IPS-18c (cell line): ENCODE data around the gene HBB.
"Not testable (repeated sequence)": the region's sequence is repeated elsewhere in the genome, so short reads cannot be mapped to it uniquely, and the experiment has no call there.

Experiments
- H3K4me3 ChIP-seq: 2 replicates; pipeline ENCODE4 v1.7.0; 2013; ENCODE audit warnings: low read depth, mild to moderate bottlenecking, low read length, moderate library complexity; ENCODE audit not compliant: insufficient read depth
- H3K9me3 ChIP-seq: one replicate; pipeline ENCODE4 v1.6.1; 2013; ENCODE audit warnings: mild to moderate bottlenecking, low read length, moderate library complexity; ENCODE audit not compliant: control insufficient read depth, insufficient read depth

Gene HBB

GRCh38 chr11:5226732-5227310 is at the start of gene HBB:
HBB (minus strand) TSS chr11:5227071; CDS start chr11:5227021, 50 bp downstream.
- H3K4me3 ChIP-seq, result no peak within 1 kb of the TSS
- peaks cover 2% of the 10 kb centered on the region for H3K9me3 ChIP-seq

GRCh38 chr11:5275369-5276110 is 48.7 kb upstream of the HBB start:
- Histone ChIP-seq H3K9me3 (no peaks in the 10 kb centered on the region), H3K4me3 (no peak overlapping the region)

DNA sequence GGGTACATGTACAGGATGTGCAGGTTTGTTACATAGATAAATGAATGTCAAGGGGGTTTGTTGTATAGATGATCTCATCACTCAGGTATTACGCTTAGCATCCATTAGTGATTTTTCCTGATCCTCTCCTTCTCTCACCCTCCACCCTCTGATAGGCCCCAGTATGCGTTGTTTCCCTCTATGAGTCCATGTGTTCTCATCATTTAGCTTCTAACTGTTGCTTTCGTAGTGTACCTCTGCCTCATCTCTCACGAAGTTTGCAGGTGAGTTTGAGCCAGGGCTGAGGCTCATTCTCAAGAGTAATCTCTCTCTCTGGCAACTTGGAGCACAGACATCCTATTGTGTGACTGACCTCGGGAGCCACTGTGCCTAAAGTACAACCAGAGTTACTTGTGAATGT is 47.5 kb upstream of the HBB start:
- no peaks in the 10 kb centered on the region for H3K9me3 ChIP-seq
- H3K4me3 ChIP-seq, result no peak overlapping the region

DNA sequence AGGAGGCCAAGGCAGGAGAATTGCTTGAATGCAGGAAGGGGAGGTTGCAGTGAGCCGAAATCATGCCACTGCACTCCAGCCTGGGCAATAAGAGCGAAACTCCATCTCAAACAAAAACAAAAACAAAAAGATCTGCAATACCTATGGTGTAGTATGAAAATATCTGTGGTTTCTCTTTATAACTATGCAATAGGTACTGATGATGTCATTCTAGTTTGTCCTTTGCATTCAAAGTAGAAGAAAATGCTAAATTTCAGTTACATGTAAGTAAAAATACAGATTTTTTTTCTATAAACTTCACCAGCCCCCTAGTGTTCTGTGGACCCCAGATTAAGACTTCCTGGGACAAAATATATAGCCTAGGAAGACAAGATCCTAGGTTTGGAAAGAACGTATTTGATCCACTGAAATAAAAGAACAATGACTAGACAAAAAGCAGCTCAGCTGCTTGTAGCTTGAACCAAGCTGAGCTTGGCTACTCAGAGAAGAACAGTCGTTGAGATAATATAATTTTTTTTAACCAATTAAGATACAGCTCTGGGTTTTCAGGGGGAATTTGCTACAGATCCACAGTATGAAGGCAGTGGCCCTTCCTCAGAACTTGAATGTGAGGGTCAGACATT is 45.6 kb upstream of the HBB start:
- Histone ChIP-seq H3K4me3 (no peak overlapping the region), H3K9me3 (no peaks in the 10 kb centered on the region)

GRCh38 chr11:5269715-5270147 is 42.9 kb upstream of the HBB start, which contains the start of gene HBE1:
HBE1 (minus strand) TSS chr11:5269945; CDS start chr11:5269890, 55 bp downstream.
- no peaks in the 10 kb centered on the region for H3K9me3 ChIP-seq
- no peak within 1 kb of the TSS for H3K4me3 ChIP-seq

DNA sequence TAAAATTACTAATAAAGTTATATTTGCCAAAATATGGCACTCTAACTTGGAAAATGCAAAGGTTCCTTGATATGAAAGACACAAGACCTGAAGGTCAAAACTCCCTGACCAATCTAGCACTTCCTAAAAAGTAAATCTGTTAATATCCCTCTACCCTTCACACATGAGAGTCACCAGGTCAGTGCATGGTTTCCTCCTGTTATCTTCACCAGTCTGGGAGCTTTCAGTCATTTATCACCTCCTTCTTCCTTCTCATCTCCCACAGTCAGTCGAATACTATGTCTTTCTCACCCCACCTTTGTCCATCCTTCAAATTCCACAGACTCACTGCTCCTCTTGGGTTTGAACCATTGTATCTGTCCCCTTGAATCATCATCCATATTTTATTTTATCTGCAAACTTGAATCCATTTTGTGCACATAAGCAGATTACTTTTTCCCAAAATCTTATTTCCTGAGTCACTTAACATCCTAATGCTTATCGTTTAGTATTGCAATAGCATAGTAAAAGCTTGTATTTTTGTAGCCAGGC is 40.2 kb upstream of the HBB start:
- Histone ChIP-seq H3K9me3 (no peaks in the 10 kb centered on the region), H3K4me3 (no peak overlapping the region)

GRCh38 chr11:5266609-5267008 is 39.7 kb upstream of the HBB start:
- H3K9me3 ChIP-seq, result no peaks in the 10 kb centered on the region
- no peak overlapping the region for H3K4me3 ChIP-seq

DNA sequence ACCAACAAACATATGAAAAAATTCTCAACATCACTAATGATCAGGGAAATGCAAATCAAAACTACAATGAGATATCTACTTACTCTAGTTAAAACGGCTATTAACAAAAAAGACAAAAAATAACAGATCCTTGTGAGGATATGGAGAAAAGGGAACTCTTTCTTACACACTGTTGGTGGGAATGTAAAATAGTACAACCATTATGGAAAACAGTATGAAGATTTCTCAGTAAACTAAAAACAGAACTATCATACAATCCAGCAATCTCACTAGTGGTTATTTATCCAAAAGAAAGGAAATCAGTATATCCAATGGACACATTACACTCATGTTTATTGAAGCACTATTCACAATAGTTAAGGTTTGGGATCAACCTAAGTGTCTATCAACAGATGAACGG is 39.0 kb upstream of the HBB start:
- H3K4me3 ChIP-seq, result no peak overlapping the region
- H3K9me3 ChIP-seq, result no peaks in the 10 kb centered on the region

DNA sequence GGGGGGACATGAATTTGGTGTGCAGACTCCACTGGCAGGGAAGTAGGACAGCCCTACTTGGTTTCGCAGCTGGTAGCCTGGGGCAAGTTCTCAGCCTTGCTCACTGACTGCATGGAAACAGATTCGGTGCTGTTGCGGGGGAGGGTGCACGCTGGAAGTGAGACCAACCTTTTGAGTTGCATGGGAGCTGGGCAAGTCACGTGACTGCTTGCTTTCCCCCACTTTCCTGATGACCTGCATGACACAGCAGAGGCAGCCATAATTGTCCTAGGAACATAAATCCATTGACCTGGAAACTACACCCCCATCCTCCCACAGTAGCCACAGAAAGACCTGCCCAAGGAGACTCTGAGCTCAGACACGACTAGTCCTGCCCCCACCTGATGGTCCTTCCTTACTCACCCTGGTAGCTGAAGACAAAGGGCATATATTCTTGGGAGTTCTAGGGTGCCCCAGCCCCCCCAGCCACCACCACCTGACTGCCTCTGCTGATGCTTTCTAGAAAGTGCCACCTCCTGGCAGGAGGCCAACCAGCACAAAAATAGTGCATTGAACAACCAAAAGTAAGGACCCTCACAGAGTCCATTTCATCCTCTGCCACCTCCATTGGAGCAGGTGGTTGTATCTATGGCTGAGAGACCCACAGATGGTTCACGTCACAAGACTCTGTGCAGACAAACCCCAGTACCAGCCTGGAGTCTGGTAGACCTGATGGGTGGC is 31.8 kb upstream of the HBB start:
- H3K9me3 ChIP-seq, result no peaks in the 10 kb centered on the region

GRCh38 chr11:5257296-5257695 is 30.4 kb upstream of the HBB start:
- Histone ChIP-seq H3K9me3 (no peaks in the 10 kb centered on the region), H3K4me3 (no peak overlapping the region)

More for the DNA sequence above, 31.8 kb upstream of the HBB start:
- H3K4me3 ChIP-seq, result no peak overlapping the region

DNA sequence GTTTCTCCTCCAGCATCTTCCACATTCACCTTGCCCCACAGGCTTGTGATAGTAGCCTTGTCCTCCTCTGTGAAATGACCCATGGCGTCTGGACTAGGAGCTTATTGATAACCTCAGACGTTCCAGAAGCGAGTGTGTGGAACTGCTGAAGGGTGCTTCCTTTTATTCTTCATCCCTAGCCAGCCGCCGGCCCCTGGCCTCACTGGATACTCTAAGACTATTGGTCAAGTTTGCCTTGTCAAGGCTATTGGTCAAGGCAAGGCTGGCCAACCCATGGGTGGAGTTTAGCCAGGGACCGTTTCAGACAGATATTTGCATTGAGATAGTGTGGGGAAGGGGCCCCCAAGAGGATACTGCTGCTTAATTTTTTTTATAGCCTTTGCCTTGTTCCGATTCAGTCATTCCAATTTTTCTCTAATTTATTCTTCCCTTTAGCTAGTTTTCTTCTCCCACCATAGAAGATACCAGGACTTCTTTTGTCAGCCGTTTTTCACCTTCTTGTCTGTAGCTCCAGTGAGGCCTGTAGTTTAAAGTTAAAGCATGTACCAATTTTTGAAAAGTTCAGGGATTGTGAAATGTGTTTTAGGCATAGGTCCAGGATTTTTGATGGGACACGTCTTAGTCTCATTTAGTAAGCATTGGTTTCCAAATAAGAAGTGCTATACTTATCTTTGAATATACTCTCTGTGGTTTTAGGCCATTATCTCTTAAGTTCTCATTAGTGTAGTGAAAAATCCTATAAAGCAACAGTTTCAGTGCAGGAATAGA is 28.0 kb upstream of the HBB start, which contains the start of gene HBG2:
Gene HBG2 (minus strand): TSS at position 136 of the 768 bp plus-strand sequence. CDS start 53 bp downstream, at position 83.
- H3K9me3 ChIP-seq, H3K4me3 ChIP-seq: not testable (repeated sequence)

DNA sequence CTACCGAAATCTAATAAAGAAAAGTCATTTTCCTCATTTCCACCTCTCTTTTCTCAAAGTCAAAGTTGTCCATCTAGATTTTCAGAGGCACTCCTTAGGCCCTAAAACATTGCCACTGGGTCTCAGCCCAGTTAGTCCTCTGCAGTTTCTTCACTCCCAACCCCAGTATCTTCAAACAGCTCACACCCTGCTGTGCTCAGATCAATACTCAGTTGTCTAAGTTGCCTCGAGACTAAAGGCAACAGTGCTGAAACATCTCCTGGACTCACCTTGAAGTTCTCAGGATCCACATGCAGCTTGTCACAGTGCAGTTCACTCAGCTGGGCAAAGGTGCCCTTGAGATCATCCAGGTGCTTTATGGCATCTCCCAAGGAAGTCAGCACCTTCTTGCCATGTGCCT is 27.2 kb upstream of the HBB start:
- H3K4me3 ChIP-seq, H3K9me3 ChIP-seq: not testable (repeated sequence)

- not testable (repeated sequence) for H3K4me3 ChIP-seq
Measured at GRCh38 chr11:5253440-5253839, 26.6 kb upstream of the HBB start.

GRCh38 chr11:5252919-5253265 is 26.0 kb upstream of the HBB start:
- Histone ChIP-seq H3K4me3 (no peak overlapping the region), H3K9me3 (no peaks in the 10 kb centered on the region)

More at GRCh38 chr11:5253440-5253839, 26.6 kb upstream of the HBB start:
- not testable (repeated sequence) for H3K9me3 ChIP-seq

- Histone ChIP-seq H3K4me3 (no peak overlapping the region), H3K9me3 (no peaks in the 10 kb centered on the region)
Measured at GRCh38 chr11:5252192-5252918, 25.5 kb upstream of the HBB start.

DNA sequence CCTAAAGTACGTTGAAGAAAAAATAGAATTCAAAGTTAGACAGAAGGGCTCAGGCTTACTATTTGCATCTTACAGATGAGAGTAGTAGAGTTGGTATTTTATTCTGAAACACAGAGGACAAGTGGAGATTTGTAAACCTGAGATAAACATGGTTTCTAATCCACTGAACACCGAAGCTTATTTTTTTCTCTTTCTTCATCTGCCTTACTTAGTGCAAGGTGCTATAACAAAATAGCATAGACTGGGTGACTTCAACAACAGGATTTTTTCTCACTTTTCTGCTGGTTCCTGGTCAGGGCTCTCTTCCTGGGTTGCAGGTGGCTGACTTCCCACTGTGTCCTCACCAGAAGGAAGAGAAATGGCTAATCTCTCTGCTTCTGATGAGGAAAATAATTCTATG is 24.9 kb upstream of the HBB start:
- H3K9me3 ChIP-seq, result no peaks in the 10 kb centered on the region
- no peak overlapping the region for H3K4me3 ChIP-seq
